ENCODE data around the gene CRADD. TPM values are rescaled to one million over a fixed set of nuclear protein-coding genes. Genes with fewer than 3 reads are reported as not detected.

Gene CRADD
- total RNA-seq, 2 donors from 2014 or later: 33.8 to 33.9 TPM

- DNase-seq: no peak
- ATAC-seq: no peak
- intact Hi-C loops (cut with DNase I): no loop called here
Measured at GRCh38 chr12:93723568-93723930, 46.4 kb downstream of the CRADD start.

- DNase-seq (no peak), ATAC-seq (no peak)
- intact Hi-C loops (cut with DNase I): no loop called here
Measured at GRCh38 chr12:93725531-93725930, 48.4 kb downstream of the CRADD start.

- DNase-seq (no peak), ATAC-seq (peak; percentile 27 to 54)
- intact Hi-C loops (cut with DNase I): no loop called here
Measured at GRCh38 chr12:93727195-93727811, 50.1 kb downstream of the CRADD start.

- intact Hi-C loops (cut with DNase I): no loop called here
- no peak for ATAC-seq
Measured at GRCh38 chr12:93727911-93728310, 50.7 kb downstream of the CRADD start.

GRCh38 chr12:93729934-93730333, 52.8 kb downstream of the CRADD start:
- intact Hi-C loops (cut with DNase I): no loop called here
- ATAC-seq (no peak), DNase-seq (no peak)

More at GRCh38 chr12:93727911-93728310, 50.7 kb downstream of the CRADD start:
- no peak for DNase-seq

GRCh38 chr12:93733358-93733757, 56.2 kb downstream of the CRADD start:
- DNase-seq (no peak), ATAC-seq (peak in 1 of 2 donors; percentile 78)
- intact Hi-C loops (cut with DNase I): no loop called here

GRCh38 chr12:93733928-93734327, 56.8 kb downstream of the CRADD start:
- no peak for ATAC-seq
- intact Hi-C loops (cut with DNase I): no loop called here
- DNase-seq: no peak

- intact Hi-C loops (cut with DNase I): no loop called here
- ATAC-seq (no peak), DNase-seq (no peak)
Measured at GRCh38 chr12:93734784-93735183, 57.6 kb downstream of the CRADD start.

- DNase-seq (no peak), ATAC-seq (no peak)
- intact Hi-C loops (cut with DNase I): no loop called here
Measured at GRCh38 chr12:93736640-93737178, 59.5 kb downstream of the CRADD start.

- intact Hi-C loops (cut with DNase I): no loop called here
- DNase-seq (no peak), ATAC-seq (no peak)
Measured at GRCh38 chr12:93737457-93738198, 60.5 kb downstream of the CRADD start.

GRCh38 chr12:93738199-93739058, 61.3 kb downstream of the CRADD start:
- ATAC-seq (no peak), DNase-seq (no peak)
- intact Hi-C loops (cut with DNase I): no loop called here

- DNase-seq (no peak), ATAC-seq (no peak)
- intact Hi-C loops (cut with DNase I): loop anchor here (5.0 to 10.0 kb wide), 4 partner anchors 63 to 166 kb away; partner anchors contain the start of genes CRADD (in 2 of the 2) and SOCS2 (in 1 of the 2)
Measured at GRCh38 chr12:93740751-93741150, 63.6 kb downstream of the CRADD start.

GRCh38 chr12:93741659-93742109, 64.5 kb downstream of the CRADD start:
- DNase-seq (no peak), ATAC-seq (peak; percentile 5 to 47)
- intact Hi-C loops (cut with DNase I): loop anchor here (1.0 to 10.0 kb wide), 5 partner anchors 64 to 172 kb away; partner anchors contain the start of genes CRADD (in 2 of the 2) and SOCS2 (in 1 of the 2)

- DNase-seq (peak; percentile 81), ATAC-seq (peak; percentile 97)
- intact Hi-C loops (cut with DNase I): loop anchor here (1.0 to 10.0 kb wide), 5 partner anchors 65 to 173 kb away; partner anchors contain the start of genes CRADD (in 2 of the 2) and SOCS2 (in 1 of the 2)
Measured at GRCh38 chr12:93742110-93742934, 65.1 kb downstream of the CRADD start.

GRCh38 chr12:93743229-93743998, 66.2 kb downstream of the CRADD start:
- no peak for ATAC-seq
- intact Hi-C loops (cut with DNase I): loop anchor here (5.0 to 10.0 kb wide), 4 partner anchors 66 to 169 kb away; partner anchors contain the start of genes CRADD (in 2 of the 2) and SOCS2 (in 1 of the 2)
- no peak for DNase-seq

GRCh38 chr12:93743999-93744689, 67.0 kb downstream of the CRADD start:
- intact Hi-C loops (cut with DNase I): loop anchor here (5.0 to 10.0 kb wide), 4 partner anchors 67 to 169 kb away; partner anchors contain the start of genes CRADD (in 2 of the 2) and SOCS2 (in 1 of the 2)
- no peak for DNase-seq
- no peak for ATAC-seq

GRCh38 chr12:93745286-93745685, 68.1 kb downstream of the CRADD start:
- DNase-seq (no peak), ATAC-seq (no peak)
- intact Hi-C loops (cut with DNase I): loop anchor here in 1 of 2 donors (10.0 kb wide), 2 partner anchors 70 to 170 kb away; partner anchors contain the start of genes CRADD and SOCS2
